Activated T-cell treated with anti-CD3 and anti-CD28 coated beads, Interleukin-2, amount 50 U/mL, for 48 hours (primary cell): ENCODE measurements around the gene PDK2.

ENCODE experiments used
- DNase-seq, 2 experiments: peaks; one replicate each; pipeline ENCODE4 v3.0.0-alpha.2; 2020

Gene PDK2

DNA sequence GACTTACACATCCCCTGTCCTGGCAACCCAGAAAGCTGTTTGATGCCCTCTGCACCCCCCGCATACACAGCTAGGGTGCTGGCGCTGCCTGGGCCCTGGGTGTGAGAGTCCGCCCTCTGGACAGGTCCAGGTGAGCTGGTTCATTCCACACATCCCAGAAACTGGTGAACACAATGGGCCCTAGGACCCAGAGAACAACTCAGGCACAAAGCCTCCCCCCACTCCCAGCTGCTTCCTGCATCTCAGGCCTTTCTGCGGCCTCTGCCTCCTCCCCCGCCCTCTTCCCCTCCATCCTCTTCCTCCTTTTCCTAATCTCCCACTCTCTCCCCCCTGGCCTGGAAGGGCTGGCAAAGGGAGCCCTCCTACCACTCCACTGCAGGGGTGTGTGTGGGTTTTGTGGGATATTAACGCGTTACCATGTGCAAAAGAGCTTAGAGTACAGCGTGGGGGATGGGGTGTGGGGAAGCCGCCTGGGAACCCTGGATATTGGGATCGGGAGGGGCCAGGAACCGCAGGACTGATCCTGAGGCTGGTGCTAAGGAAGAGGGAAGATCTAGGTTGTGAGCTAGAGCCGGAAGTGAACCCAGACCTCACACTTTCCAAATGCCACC lies 56.9 kb downstream of the PDK2 start:
- peak; percentile 74 to 77 for DNase-seq

- DNase-seq, result no peak
Observed at GRCh38 chr17:50152736-50153135, 57.6 kb downstream of the PDK2 start.

- DNase-seq, result no peak
Observed at GRCh38 chr17:50153650-50154575, 58.8 kb downstream of the PDK2 start.

GRCh38 chr17:50154604-50155003 lies 59.5 kb downstream of the PDK2 start:
- no peak for DNase-seq

DNA sequence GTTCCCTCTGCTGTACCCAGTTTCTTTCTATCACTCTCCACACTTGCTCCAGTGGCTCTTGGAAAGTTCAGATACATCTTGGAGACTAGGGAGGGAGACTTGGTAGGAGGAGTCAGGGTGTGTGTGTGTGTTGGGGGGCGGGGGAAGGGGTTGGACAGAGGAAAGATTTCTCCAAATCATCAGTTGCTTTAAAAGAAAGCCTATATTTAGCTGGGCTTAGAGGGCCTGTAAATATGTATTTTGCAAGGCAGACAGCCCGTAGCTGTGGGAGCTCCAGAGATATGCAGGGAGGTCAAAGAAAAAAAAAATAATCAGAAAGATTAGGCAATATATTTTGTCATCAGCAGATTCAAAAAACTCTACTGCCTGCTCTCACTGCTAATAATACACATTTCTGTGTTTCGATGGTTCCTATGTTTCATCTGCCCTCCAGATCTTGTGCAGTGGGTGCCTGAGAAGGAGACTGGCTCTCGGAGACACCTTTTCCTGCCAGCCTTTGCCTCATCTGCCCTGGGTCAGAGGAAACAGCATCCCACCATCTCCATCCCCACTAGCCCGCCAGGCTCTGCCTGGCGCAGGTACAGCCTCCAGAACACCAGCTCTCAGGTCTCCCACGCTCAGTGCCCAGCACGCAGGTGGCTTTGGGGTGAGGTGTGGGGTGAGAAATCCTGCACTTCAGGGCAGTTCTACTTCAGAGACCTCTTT lies 60.1 kb downstream of the PDK2 start:
- no peak for DNase-seq

- DNase-seq, result no peak
Observed at GRCh38 chr17:50157891-50158290, 62.7 kb downstream of the PDK2 start.

DNA sequence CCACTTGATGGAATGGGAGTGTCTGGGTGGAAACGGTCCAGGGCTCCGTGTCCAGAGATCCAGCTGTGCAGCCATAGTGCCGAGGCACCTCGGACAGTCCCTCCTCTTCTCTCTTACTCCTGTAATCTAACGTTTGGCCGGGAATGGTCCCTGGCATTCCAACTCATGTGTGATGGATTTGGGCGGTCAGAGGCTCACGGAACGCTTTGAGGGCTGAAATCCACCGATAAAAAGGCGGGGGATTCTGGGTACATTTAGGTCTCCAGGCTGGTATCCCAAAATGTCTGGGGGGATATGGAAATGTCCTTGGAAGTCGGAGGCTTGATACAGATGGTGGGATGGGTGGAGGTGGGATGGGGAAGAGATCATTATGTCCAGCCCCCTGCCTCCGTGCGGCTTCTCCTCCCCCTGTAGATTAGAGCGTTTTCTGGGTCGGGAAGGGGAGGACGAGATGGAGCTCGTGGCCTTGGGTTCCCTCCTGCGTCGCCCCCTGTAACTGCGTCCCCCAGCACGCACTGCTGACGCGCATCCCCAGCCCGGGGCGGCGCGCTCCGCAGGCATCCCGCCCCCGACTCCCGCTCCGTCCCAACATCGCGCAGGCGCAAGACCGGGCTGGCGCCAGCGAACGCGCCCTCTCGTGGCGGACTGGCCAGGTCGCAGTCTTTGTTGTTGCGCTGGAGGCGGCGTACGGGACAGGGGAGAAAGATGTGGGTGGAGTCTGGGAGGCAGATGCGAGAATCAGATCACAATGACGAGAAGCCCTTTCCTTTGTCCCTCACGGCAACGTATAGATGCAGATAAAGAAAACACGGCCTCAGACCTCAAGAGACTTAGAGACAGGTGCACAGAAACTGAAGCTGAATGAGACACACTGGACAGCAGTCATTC lies 66.1 kb downstream of the PDK2 start:
- DNase-seq, result peak; percentile 99
